ENCODE data around the gene NPTXR.

NPTXR gene

DNA sequence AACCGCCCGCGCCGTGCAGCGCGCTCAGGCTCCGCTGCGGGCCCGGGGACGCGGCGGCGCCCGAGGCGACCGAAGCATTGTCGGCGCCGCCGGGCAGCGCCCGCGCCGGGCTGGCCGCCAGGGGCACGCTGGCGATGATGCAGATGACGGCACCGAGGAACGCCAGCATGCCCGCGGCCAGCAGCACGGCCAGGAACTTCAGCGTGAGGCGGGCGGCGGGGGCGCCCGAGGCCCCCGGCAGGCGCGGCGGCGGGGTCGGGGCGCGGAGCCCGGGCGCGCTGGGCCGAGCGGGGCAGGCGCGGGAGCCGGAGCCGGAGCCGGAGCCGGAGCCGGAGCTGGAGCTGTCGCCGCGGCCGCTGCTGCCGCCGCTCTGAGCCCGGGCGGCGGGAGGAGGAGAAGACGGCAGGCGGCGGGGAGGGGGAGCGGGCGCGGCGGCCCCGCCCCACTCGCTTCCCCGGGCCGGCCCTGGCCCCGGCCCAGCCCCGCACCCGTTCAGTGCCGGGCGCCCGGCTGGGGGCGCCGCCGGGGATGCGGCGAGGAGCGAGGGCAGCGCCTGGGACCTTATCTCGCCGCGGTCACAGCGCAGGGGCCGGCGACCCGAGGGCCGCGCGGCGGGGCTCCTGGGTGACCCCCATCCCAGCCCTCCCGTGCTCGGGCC is at the start of gene NPTXR:
NPTXR (minus strand) TSS at position 372 of the 658 bp plus-strand sequence.
- peak; percentile 54 for DNase-seq

GRCh38 chr22:38891256-38891655 is 47.4 kb upstream of the NPTXR start:
- no peak for DNase-seq

DNA sequence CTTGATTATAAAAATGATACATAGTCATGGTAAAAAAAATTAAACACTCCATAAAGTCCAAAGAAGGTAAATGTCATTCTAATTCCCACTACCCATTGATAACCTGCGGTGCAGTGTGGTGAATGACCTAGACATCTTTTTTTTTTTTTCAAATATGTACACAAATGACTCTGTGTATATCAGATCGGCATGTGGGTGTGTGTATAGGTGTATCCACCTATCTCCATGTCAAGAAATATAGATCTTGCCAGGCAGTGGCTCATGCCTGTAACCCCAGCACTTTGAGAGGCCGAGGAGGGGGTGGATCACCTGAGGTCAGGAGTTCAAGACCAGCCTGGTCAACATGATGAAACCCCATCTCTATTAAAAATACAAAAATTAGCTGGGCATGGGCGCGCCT is 46.5 kb upstream of the NPTXR start:
- no peak for DNase-seq

- DNase-seq = no peak
These were observed 42.5 kb upstream of the NPTXR start for GRCh38 chr22:38886333-38886732.

GRCh38 chr22:38882972-38883622 is 39.3 kb upstream of the NPTXR start:
- no peak for DNase-seq

- no peak for DNase-seq
These were observed 38.4 kb upstream of the NPTXR start for GRCh38 chr22:38881997-38882879.

- no peak for DNase-seq
These were observed 37.6 kb upstream of the NPTXR start for GRCh38 chr22:38881464-38881871.

- no peak for DNase-seq
These were observed 36.1 kb upstream of the NPTXR start for GRCh38 chr22:38879961-38880360.

- peak; percentile 73 for DNase-seq
These were observed 35.4 kb upstream of the NPTXR start for GRCh38 chr22:38879108-38879729.

DNA sequence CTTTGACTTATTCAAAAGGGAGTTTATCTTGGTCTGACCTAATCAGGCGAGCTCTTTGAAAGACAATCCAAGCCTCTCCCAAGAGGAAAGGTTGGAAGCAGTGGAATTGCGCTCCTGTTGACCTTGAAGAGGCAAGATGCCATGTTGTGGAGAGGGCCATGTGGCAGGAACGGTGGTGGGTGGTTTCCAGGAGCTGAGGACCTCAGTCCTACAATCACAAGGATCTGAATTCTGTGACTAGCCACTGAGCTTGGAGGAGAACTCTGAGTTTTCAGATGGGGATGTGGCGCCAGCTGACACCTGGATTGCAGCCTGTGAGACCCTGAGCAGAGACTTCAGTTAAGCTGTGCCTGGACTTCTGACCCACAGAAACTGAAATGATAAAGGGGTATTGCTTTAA is 34.2 kb upstream of the NPTXR start:
- DNase-seq = no peak

- no peak for DNase-seq
These were observed 30.8 kb upstream of the NPTXR start for GRCh38 chr22:38874529-38875222.

DNA sequence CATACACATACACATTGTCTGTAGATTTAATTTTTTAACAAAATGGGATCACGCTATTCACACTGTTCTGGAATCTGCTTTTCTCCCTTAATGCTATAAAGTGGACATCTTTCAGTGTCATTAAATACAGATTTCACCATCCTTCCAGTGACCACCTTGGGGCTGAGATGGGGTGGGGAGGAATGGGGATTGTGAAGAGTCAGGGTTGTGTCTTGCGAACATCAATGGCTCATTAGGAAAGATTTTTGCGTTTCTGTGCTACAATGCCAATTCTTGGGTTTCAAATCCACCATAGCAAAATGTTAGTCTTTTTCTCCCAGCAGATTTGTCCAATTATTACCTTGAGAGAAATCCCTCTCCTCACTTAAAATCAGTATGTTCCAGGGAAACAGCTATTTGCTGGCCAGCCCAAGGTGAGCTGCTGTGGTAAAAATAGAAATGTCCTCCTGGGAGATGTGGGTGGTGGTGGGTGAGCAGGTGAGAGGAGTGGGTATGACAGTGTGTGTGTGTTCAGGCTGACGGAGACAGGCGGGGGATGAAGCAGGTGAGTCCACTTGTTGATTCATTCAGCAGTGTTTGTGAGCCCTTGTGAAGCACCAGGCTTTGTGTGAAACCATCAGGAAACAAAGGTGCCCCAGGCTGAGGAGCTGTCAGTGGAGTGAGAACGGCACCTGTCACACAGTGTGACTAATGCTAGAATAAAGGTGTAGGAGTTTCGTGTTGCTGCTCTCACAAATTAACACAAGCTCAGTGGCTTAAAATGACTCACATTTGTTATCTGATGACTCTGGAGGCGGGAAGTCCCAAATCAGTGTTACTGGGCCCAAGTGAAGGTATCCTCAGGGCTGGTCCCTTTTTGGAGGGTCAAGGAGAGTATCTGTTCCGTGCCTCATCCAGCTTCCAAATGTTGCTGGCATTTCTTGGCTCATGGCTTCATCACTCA is 29.9 kb upstream of the NPTXR start:
- DNase-seq = peak; percentile 30

GRCh38 chr22:38872831-38873248 is 29.0 kb upstream of the NPTXR start:
- peak; percentile 37 for DNase-seq

DNA sequence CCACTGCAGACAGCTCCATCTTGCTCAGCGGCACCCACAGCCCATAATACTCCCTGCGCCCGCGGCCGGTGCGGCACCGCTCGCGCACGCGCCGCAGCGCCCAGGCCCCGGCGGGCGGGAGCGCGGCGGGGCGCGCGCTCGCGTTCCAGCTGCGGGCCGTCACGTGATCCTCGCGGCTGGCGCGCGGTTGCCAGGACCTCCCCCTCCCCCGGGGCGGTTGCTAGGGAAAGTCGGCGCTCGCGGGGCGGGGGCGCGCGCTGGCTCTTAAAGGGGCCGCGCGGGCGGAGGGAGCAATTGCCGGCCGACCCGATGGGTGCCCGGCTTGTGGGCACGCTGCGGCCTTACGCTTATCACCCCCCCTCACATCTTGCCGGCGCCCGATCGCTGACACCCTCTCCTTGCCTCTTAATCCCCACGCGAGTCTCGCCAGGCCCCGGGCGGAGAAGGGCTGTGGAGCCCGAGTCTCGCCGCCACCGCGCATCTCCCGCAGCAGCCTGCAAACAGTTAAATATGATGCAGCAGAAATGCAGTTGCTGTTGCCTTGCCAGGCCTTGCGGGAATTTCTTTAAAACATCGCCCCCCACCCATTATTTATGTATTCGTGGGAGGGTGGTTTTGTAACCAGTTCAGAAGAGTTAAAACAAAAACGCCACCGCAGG is 28.5 kb upstream of the NPTXR start, which contains the start of gene CBX6:
CBX6 (minus strand) TSS at position 45 of the 659 bp plus-strand sequence; CDS start at position 19, 26 bp downstream.
- peak; percentile 94 for DNase-seq

GRCh38 chr22:38871360-38872171 is 27.7 kb upstream of the NPTXR start:
- DNase-seq = peak; percentile 21

- DNase-seq = no peak
These were observed 27.0 kb upstream of the NPTXR start for GRCh38 chr22:38870791-38871359.

DNA sequence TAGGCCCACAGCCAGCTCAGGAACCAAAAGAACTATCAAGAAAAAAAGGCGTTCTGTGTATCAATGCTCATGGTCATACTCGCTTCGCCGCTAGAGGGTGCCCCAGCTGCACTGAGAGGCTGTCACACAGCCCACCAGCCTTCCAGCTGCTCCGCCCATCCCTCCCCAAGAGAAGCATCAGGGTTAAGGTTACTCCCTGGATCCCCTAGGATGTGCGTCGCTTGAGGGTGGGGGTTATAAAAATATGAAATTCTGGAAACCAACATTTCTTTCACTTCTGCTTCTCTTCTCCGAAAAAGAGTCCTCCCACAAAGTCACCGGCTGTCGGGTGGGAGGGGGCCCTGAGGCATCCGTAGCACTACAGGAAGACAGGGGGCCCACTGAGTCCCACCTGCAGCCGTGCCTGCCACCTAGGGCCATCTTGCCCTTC is 26.5 kb upstream of the NPTXR start:
- peak; percentile 95 for DNase-seq

- no peak for DNase-seq
These were observed 25.8 kb upstream of the NPTXR start for GRCh38 chr22:38869663-38870062.

DNA sequence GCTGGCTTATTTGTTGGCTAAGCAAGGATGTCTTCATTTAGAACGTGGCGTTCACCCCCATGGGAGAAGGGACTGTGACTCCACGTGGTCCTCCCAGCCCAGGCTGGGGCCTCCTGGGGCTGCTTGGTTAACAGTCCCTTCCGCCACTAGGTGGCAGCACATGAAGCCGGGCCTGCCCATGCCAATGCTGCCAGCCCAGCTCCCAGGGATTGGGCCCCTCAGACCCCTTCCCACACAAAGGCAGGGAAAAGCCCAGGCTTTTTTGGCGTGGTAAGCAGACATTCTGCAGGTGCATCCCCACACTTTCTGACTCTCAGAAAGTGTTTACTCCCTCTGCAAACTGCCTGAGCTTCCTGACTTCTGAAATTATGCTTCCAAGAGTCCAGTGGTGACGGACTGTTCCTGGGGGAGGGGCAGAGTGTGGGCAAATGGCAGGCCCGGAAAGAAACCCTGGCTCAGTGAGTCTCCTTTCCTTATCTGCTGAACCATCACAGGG is 25.1 kb upstream of the NPTXR start:
- peak; percentile 80 for DNase-seq

Data from inflammatory macrophage treated with lipopolysaccharide for 4 hours (primary cell).